ENCODE results near the gene SULT1E1. TPM values are rescaled to one million over a fixed set of nuclear protein-coding genes. Genes with fewer than 3 reads are reported as not detected.

SULT1E1 gene
- polyA plus RNA-seq, 1 experiment, result not detected

GRCh38 chr4:69813628-69814027 lies 46.3 kb downstream of the SULT1E1 start:
- Histone ChIP-seq H3K27me3 (ENCODE audit: control insufficient read depth, insufficient read depth, low read length) (no peaks in the 10 kb centered on the region), H3K27ac (ENCODE audit: low read depth, low read length) (no peak overlapping the region)
- POLR2A ChIA-PET, result no interaction called here

GRCh38 chr4:69811166-69811565 lies 48.8 kb downstream of the SULT1E1 start:
- Histone ChIP-seq H3K27me3 (ENCODE audit: control insufficient read depth, insufficient read depth, low read length) (no peaks in the 10 kb centered on the region), H3K4me3 (ENCODE audit: low read depth, low read length) (no peak overlapping the region), H3K9me3 (ENCODE audit: control insufficient read depth, insufficient read depth, low read length) (no peaks in the 10 kb centered on the region), H3K27ac (ENCODE audit: low read depth, low read length) (no peak overlapping the region)
- DNase-seq (ENCODE audit: low read depth, low spot score), result no peak
- ChIA-PET CTCF (no interaction called here), POLR2A (no interaction called here)
- TF ChIP-seq CTCF (IDR thresholded peaks at IDR 0.05; ENCODE audit: low read depth, low read length), result no peak

More at GRCh38 chr4:69813628-69814027, 46.3 kb downstream of the SULT1E1 start:
- H3K4me3 ChIP-seq (ENCODE audit: low read depth, low read length), result no peak overlapping the region
- DNase-seq (ENCODE audit: low read depth, low spot score), result no peak
- CTCF ChIA-PET, result no interaction called here
- TF ChIP-seq CTCF (IDR thresholded peaks at IDR 0.05; ENCODE audit: low read depth, low read length), result no peak
- no peaks in the 10 kb centered on the region for H3K9me3 ChIP-seq (ENCODE audit: control insufficient read depth, insufficient read depth, low read length)

GRCh38 chr4:69800599-69800998 lies 59.3 kb downstream of the SULT1E1 start:
- H3K4me3 ChIP-seq (ENCODE audit: low read depth, low read length), result no peak overlapping the region

GRCh38 chr4:69799337-69799736 lies 60.6 kb downstream of the SULT1E1 start:
- POLR2A ChIA-PET, result no interaction called here
- no peak overlapping the region for H3K27ac ChIP-seq (ENCODE audit: low read depth, low read length)
- H3K4me3 ChIP-seq (ENCODE audit: low read depth, low read length), result no peak overlapping the region
- CTCF ChIA-PET, result no interaction called here
- TF ChIP-seq CTCF (IDR thresholded peaks at IDR 0.05; ENCODE audit: low read depth, low read length), result no peak
- DNase-seq (ENCODE audit: low read depth, low spot score), result no peak
- no peaks in the 10 kb centered on the region for H3K27me3 ChIP-seq (ENCODE audit: control insufficient read depth, insufficient read depth, low read length)
- no peaks in the 10 kb centered on the region for H3K9me3 ChIP-seq (ENCODE audit: control insufficient read depth, insufficient read depth, low read length)

More at GRCh38 chr4:69800599-69800998, 59.3 kb downstream of the SULT1E1 start:
- ChIA-PET POLR2A (no interaction called here), CTCF (no interaction called here)
- no peaks in the 10 kb centered on the region for H3K27me3 ChIP-seq (ENCODE audit: control insufficient read depth, insufficient read depth, low read length)
- TF ChIP-seq CTCF (IDR thresholded peaks at IDR 0.05; ENCODE audit: low read depth, low read length), result no peak
- no peaks in the 10 kb centered on the region for H3K9me3 ChIP-seq (ENCODE audit: control insufficient read depth, insufficient read depth, low read length)
- DNase-seq (ENCODE audit: low read depth, low spot score), result no peak
- no peak overlapping the region for H3K27ac ChIP-seq (ENCODE audit: low read depth, low read length)

GRCh38 chr4:69793732-69794131 lies 66.2 kb downstream of the SULT1E1 start:
- ChIA-PET POLR2A (no interaction called here), CTCF (no interaction called here)
- H3K9me3 ChIP-seq (ENCODE audit: control insufficient read depth, insufficient read depth, low read length), result no peaks in the 10 kb centered on the region
- no peak for TF ChIP-seq CTCF (IDR thresholded peaks at IDR 0.05; ENCODE audit: low read depth, low read length)
- no peak for DNase-seq (ENCODE audit: low read depth, low spot score)
- H3K4me3 ChIP-seq (ENCODE audit: low read depth, low read length), result no peak overlapping the region
- H3K27ac ChIP-seq (ENCODE audit: low read depth, low read length), result no peak overlapping the region
- no peaks in the 10 kb centered on the region for H3K27me3 ChIP-seq (ENCODE audit: control insufficient read depth, insufficient read depth, low read length)

Other genes starting within 250 kb of the SULT1E1 start
- not detected in 2 replicates for gene UGT2A2, start 220.5 kb downstream of the SULT1E1 start, polyA plus RNA-seq (2011; rRNA removed)
- gene UGT2A1, start 206.9 kb downstream of the SULT1E1 start, polyA plus RNA-seq (2011; rRNA removed), result not detected in 2 replicates
- not detected in 2 replicates for gene SULT1B1, start 99.5 kb downstream of the SULT1E1 start, polyA plus RNA-seq (2011; rRNA removed)
- not detected in 2 replicates for gene CSN1S1, start 70.9 kb upstream of the SULT1E1 start, polyA plus RNA-seq (2011; rRNA removed)
- not detected in 2 replicates for gene CSN2, start 105.6 kb upstream of the SULT1E1 start, polyA plus RNA-seq (2011; rRNA removed)
- gene STATH, start 135.8 kb upstream of the SULT1E1 start, polyA plus RNA-seq (2011; rRNA removed), result not detected in 2 replicates
- not detected in 2 replicates for gene HTN3, start 168.3 kb upstream of the SULT1E1 start, polyA plus RNA-seq (2011; rRNA removed)
- not detected in 2 replicates for gene HTN1, start 190.3 kb upstream of the SULT1E1 start, polyA plus RNA-seq (2011; rRNA removed)

Measured in AG04450 (cell line).